G401.6 (cell line): ENCODE results near the gene METAP2.
"Not testable (repeated sequence)": the region's sequence is repeated elsewhere in the genome, so short reads cannot be mapped to it uniquely, and the experiment has no call there.

Source experiments
- FAIRE-seq: peaks from 2 replicates; lab custom pipeline; 2012; peaks lifted over from hg19 to GRCh38; lab: Jason Lieb, UNC

The METAP2 gene

GRCh38 chr12:95462551-95462950, 11.4 kb upstream of the METAP2 start:
- FAIRE-seq, result no peak

GRCh38 chr12:95463050-95463449, 10.9 kb upstream of the METAP2 start:
- FAIRE-seq, result no peak

GRCh38 chr12:95463776-95464175, 10.2 kb upstream of the METAP2 start:
- FAIRE-seq, result not testable (repeated sequence)

- FAIRE-seq, result no peak
These were observed 8.7 kb upstream of the METAP2 start for GRCh38 chr12:95465275-95465674.

GRCh38 chr12:95470300-95470699, 3.7 kb upstream of the METAP2 start:
- FAIRE-seq, result no peak

GRCh38 chr12:95473231-95473883, 595 bp upstream of the METAP2 start:
- FAIRE-seq, result no peak

GRCh38 chr12:95474660-95474958, 657 bp downstream of the METAP2 start:
- no peak for FAIRE-seq

- no peak for FAIRE-seq
These were observed 6.3 kb downstream of the METAP2 start for GRCh38 chr12:95480230-95480629.

GRCh38 chr12:95481072-95481471, 7.1 kb downstream of the METAP2 start:
- FAIRE-seq, result no peak

- no peak for FAIRE-seq
These were observed 7.9 kb downstream of the METAP2 start for GRCh38 chr12:95481888-95482287.

GRCh38 chr12:95482564-95482963, 8.6 kb downstream of the METAP2 start:
- FAIRE-seq, result not testable (repeated sequence)

- FAIRE-seq, result no peak
These were observed 10.6 kb downstream of the METAP2 start for GRCh38 chr12:95484524-95484923.

- no peak for FAIRE-seq
These were observed 13.1 kb downstream of the METAP2 start for GRCh38 chr12:95487024-95487423.

GRCh38 chr12:95492462-95492861, 18.5 kb downstream of the METAP2 start:
- FAIRE-seq, result no peak

GRCh38 chr12:95494888-95495287, 20.9 kb downstream of the METAP2 start:
- FAIRE-seq, result no peak

- no peak for FAIRE-seq
These were observed 21.5 kb downstream of the METAP2 start for GRCh38 chr12:95495433-95495832.

GRCh38 chr12:95497031-95497430, 23.1 kb downstream of the METAP2 start:
- FAIRE-seq, result no peak

GRCh38 chr12:95498968-95499367, 25.0 kb downstream of the METAP2 start:
- no peak for FAIRE-seq

- no peak for FAIRE-seq
These were observed 25.8 kb downstream of the METAP2 start for GRCh38 chr12:95499772-95500171.

GRCh38 chr12:95504140-95504539, 30.2 kb downstream of the METAP2 start:
- FAIRE-seq, result no peak

- FAIRE-seq, result no peak
These were observed 31.1 kb downstream of the METAP2 start for GRCh38 chr12:95505039-95505438.

- no peak for FAIRE-seq
These were observed 33.0 kb downstream of the METAP2 start for GRCh38 chr12:95506707-95507523.

GRCh38 chr12:95509300-95509699, 35.3 kb downstream of the METAP2 start:
- FAIRE-seq, result no peak

GRCh38 chr12:95511977-95512376, 38.0 kb downstream of the METAP2 start:
- no peak for FAIRE-seq
